ENCODE results near the gene PRRC1.
"Not testable (repeated sequence)": the region's sequence is repeated elsewhere in the genome, so short reads cannot be mapped to it uniquely, and the experiment has no call there.

The PRRC1 gene

DNA sequence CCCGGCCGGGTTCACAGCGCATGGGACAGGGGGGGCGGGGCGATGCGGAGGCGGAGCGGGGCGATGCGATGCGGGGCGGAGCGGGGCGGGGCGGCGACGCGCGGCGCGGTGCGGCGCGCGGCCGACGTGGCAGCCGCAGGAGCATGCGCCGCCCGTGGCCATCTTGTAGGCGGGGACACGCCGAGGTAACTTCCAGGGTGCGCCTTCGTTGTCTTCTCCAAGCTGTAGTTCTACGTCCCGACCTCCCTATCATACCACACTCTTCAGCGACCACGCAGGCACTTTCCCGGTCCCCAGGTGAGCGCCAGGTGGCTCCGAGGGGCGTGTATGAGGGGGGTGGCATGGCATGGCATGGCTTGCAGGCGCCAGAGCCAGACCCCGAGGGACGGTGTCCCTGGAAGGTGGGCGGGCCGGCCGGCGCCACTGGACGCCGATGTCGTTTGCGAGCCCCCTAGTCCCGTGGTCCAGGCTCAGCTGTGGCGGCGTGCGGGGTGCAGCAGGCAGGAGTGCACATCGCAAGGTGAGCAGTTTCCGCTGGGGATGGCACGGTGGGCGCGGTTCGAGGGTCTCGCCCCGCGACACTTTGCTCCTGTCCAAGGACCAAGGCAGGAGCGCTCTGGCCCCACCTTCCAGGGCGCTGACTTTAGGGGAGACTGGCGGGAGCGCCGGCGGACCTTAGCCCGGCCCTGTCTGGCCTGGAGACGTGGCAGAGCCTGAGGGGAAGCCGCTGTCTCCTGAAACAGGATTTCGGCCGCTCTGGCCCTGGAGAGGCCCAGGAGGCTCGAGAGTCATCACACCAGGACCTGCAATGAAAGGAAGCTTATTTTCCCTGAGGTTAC is at the start of gene PRRC1:
TSS of gene PRRC1 (plus strand) at position 161 of the 839 bp plus-strand sequence. CDS start 5,840 bp downstream, outside the sequence.
- DNase-seq (ENCODE audit: low spot score): peak; percentile 97

DNA sequence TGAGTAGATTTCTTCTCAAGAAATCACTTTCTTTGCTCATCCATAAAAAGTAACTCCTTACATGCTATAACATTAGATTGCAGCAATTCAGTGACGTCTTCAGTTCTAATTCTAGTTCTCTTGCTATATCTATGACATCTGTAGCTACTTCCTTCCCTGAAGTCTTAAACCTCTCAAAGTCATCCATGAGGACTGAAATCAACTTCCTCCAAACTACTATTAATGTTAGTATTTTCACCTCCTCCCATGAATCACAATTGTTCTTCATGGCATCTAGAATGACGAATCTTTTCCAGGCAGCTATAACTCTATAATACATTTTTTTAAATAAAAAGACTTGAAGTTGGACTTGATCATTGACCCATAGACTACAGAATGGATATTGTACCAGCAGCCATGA is 46.2 kb upstream of the PRRC1 start:
- DNase-seq (ENCODE audit: low spot score): no peak

DNA sequence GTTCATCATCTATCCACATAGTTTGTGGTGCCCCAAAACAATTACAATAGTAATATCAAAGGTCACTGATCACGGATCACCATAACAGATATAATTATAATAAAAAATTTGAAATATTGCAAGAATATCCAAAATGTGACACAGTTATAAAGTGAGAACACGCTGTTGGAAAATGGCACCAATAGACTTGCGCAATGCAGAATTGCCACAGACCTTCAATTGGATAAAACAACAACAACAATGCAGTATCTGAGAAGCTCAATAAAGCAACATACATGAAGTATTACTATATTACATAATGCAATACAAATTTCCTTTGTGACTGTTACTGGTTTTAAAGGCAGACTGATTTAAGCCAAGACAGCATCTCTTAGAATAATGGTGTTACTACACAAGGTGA is 44.7 kb upstream of the PRRC1 start:
- no peak for DNase-seq (ENCODE audit: low spot score)

DNA sequence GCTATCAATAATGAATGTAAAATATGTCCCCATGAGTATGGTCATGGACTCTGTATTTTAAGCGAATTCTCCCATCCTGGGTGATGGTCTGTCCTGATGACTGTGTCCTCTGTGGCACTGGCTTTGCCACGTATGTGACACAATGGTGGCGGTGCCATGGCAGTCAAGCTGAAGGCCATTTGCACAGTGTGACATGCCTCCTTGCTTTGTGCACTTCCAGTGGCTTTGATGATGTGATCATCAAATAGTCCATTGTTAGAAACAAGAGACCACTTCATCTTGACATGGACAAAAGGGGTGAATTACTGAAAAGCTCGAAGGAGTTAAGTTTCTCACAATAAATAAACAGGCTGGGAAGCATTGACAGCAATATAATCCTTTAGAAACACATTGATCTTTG is 31.0 kb upstream of the PRRC1 start:
- no peak for DNase-seq (ENCODE audit: low spot score)

DNA sequence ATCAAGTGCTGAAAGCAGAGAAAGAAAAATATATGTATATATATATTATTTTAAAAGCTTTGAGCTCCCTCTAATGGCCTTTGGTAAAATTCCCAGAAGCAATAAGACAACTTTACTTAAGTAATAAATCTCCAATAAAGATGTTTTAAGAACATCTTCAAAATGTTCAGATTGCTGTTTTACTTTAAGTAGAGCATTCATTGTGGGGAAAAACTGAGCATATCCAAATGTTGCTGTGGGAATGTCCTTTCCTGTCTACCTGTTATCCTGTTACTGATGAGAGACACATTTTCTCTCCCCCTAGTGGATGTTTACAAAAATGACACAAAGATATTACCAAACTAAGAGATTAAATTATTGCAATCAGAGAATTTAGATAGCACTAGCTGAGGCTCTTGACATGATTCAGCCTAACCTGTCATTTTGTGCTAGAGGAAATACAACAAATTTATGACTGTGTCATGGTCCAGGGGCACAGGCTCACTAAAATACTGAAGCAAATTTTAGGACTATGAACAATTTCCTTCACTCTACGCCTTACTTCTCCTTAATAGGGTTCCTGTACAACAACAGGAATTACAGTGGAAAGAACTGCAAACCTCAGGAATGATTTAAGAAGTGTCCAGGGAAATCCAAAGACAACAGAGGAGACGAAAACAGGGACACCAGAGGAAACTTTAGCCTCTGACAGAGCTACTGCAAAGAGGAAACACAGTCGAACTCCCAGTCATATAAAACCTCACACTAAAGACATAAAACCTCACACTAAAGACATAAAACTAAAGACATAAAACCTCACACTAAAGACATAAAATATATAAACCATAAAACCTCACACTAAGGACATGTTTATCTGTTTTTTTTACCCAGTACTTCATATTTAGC is 24.3 kb upstream of the PRRC1 start:
- peak; percentile 40 for DNase-seq (ENCODE audit: low spot score)

DNA sequence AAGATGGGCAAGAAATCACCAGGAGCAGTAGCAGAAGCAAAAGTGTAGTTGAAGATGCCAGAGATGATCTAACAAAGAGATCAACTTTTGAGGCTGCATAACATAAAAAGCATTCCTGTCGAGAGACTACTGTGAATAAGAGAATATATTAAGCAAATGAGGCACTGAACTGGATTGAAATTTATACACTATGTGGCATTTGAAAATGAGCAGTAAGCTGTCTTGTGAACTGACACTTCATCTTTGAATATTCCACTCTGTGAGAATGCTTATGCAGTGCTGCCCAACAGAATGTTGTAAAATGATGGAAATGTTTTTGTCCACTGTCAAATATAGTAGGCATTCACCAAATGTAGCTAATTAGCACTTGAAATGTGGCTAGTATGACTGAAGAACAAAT is 18.9 kb upstream of the PRRC1 start:
- no peak for DNase-seq (ENCODE audit: low spot score)

DNA sequence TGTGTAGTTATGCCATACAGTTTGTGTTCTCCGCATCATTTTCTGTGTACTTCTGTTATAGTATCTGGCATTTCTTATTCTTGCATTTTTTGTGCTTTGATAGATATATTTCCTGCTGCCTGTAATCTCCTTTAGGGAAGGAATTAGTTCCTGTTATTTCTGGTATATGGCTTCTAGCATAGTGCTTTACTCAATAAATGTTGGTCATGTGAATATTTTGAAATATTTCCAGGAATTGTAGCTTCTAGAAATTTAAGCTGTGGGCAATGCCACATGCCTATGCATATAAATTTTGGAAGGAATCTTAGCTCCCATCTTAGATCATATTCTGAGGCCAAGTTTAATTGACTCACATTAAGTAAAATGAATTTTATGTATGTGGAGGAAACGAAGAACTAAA is 11.5 kb upstream of the PRRC1 start:
- DNase-seq (ENCODE audit: low spot score): no peak

DNA sequence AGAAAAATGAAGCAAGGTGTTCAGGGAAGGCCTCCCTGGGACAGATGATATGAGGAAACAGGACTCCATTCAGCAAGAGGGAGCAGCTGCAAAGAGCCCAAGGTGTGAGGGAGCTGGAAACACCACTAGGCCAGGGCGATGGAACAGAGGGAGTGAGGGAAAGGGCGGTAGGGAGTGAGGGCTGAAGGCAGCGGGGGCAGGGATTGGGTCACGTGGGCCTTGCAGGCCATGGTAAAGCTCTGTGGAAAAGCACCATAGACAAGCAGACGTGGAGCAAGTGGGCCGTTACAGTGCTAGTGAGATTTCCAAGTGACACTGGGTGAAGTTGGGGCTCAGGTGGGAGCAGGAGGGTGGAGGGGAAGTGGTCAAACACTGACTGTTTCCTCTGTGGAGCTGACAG is 10.8 kb upstream of the PRRC1 start:
- DNase-seq (ENCODE audit: low spot score): no peak

DNA sequence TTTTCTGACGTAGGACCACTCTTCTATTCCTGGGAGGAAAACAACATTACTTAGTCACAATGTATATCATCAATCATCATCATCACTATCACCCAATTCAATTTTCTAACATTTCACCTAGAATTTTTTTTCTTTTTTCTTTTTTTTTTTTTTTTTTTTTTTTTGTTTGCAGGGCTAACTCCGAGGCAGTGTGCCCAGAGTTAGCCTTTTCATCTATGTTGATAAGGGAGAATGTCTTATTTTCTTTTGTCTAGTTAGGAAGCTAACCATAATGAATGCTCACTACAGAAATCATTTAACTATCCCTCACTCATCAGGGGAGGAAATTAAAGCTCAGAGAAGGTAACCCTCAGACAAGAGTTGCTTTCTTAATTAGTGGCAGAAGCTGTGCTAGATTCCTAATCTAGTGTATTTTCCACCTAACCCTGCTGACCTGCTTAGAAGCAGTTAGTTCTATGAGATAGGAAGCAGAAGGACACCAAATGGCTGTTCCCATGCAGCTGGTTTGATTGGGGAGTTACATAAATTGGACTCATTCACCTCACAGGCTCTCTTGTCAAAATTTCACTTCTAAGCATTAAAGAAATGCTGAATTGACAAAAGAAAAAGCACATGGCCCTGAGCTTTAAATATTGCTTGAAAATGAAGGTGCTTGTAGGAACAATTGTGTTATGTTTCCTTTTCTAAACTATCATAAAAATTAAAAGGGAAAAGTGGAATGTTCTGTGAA is 8.6 kb upstream of the PRRC1 start:
- no peak for DNase-seq (ENCODE audit: low spot score)

DNA sequence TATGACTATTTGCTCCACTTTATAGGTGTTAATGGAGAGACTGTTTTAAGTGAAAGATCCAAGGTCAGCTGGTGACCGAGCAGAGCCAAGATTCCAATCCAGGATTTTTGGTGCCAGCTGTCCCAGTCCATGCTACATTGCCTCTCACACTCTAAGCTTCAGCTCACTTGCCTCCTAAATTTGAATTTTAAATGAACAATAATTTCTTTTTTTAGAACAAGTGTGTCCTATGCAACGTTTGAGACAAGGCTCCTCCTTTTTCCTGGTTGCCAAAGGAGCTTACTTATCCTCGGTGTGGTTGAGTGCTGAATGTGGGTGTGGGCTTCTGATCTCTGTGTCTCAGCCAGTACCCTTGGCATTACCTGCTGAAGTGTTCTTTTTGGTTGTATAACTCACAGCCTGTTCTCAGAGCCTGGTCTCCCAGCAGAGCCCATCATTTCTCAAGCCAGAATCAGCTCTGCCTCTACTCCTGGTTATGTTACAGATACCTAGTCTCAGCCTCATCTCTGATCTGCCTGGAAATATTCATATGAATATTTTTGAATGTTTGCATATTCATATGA is 4.0 kb upstream of the PRRC1 start:
- no peak for DNase-seq (ENCODE audit: low spot score)

DNA sequence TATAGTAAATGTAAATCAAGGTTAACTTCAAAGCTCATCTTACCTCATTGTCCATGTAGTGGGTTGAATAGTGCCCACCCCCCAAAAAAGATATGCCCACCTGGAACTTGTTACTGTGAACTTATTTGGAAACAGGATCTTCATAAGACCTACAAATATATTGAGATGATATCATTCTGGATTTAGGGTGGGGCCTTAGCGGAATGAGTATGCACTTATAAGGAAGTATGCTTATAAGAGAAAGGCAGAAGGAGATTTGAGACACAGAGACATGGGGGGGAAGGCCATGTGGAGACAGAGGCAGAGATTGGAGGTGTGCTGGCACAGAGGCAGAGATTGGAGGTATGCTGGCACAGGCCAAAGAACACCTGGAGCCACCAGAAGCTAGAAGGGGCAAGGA is 2.6 kb upstream of the PRRC1 start:
- no peak for DNase-seq (ENCODE audit: low spot score)

DNA sequence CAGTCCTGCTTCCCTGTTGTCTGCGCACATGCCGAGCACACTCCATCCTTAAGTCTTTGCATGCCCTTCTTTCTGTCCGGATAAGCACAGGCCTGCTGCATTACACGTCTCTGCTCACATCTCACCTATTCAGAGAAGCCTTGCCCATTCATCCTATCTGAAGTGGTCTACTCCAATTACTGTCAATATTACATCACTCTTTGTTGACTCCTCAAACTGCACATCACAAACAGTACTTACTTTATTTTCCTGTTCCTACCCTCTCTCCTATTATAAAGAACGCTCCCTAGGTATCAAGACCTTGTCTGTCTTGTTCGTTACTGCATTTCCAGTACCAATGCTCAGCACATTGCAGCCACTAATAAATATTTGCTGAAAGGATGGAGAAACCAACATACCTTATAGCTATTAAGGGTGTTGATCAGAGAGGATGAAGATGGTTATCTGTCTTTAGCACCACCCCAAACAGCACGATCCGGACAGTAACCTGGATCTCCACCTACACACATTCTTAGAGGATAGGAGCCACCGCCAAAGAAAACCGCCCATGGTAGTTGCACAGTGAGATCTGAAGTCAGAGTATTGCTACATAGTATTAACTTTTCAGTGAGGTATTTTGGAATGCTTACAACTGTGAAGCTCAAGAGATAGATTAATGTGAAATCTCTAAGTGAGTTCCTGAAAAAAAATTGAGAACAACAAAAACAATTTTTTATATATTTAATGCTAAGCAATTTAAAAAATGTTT is 1.6 kb upstream of the PRRC1 start:
- no peak for DNase-seq (ENCODE audit: low spot score)

DNA sequence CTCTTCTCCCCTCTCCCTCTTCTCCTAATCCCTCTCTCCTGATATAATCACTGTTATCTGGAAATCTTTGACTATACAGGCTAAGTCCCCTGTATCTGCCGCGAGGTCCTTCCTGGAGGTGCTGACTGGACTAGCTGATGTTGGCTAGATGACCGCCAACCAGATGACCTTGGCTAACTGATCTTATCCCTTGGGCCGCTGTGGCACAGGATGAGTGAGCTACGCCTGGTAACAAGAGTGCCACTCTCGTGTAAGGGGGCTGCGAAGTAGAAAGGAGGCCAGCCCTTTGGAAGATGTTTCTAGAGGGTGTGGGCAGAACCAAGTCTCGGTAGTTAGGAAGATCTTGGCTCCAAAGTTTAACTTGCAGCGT is 345 bp upstream of the PRRC1 start:
- DNase-seq (ENCODE audit: low spot score): no peak

DNA sequence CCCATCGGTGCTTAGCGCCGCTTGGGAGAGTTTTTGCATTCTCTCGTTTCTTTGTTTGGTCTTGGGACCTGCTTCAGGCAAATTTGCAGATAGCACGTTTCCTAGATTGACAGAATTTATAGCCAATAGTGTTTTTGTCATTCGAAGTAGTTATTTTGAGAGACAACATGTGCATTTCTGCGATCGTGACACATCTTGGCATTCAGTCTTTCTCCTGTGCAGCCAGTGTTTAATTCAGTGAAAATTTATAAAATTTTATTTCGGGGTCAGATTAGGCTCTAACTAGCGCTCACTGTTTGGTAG is 830 bp downstream of the PRRC1 start:
- DNase-seq (ENCODE audit: low spot score): no peak

DNA sequence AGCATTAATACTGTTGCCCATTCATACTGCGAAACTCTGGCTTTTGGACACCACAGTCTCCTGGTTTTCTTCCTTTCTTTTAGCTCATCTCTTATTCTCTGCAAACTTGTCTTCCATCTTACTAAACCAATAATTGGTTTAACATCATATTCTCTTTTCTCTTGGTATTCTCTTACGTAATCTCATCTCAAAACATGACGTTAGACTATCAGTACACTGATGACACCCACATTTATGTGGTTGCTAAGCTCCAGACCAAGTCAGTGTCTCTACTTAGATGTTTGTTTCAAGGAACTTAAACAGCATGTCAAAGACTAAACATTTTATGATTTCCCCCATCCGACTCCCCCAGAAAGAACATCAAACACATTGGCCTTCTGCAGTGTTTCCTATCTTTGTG is 2.1 kb downstream of the PRRC1 start:
- no peak for DNase-seq (ENCODE audit: low spot score)

DNA sequence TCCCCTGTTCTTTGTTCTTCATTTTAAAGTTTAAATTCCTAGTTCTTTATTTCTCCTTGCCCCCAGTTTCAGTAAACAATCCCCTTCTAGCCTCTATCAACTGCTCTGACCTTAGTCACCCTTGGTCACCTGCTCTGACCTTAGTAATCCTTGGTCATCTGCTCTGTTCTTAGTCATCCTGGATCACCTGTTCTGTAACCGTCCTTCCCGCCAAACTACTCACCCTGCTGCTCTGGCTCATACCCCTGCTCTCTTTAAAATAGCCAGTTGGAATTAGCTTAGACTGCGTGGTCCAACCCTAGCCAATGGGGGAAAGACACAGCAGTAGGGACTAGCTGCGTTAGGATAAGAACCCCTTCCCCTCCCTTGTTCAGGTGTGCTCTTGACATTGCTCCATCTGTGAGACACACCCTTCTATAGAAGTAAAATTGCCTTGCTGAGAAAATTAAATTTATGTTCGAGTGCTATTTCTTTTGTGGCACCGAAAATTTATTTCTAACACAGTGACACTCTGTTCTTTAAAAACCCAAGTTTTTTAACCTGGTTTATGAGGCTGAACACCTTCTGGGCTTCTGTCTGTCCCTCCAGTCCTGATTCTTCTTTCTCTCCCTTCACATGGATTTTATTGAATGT is 3.8 kb downstream of the PRRC1 start:
- DNase-seq (ENCODE audit: low spot score): no peak

DNA sequence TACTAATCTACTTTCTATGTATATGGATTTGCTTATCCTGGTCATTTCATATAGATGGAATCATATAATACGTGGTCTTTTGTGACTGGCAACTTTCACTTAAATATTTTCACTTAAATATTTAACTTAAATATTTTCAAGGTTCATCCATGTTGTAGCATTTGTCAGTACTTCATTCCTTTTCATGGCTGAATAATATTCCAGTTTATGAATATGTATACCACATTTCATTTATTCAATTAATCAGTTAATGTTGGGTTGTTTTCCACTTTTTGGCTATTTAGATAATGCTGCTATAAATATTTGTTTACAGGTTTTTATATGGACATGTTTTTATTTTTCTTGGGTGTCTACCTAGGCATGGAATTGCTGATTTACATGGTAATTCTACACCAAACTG is 7.7 kb downstream of the PRRC1 start:
- DNase-seq (ENCODE audit: low spot score): no peak

DNA sequence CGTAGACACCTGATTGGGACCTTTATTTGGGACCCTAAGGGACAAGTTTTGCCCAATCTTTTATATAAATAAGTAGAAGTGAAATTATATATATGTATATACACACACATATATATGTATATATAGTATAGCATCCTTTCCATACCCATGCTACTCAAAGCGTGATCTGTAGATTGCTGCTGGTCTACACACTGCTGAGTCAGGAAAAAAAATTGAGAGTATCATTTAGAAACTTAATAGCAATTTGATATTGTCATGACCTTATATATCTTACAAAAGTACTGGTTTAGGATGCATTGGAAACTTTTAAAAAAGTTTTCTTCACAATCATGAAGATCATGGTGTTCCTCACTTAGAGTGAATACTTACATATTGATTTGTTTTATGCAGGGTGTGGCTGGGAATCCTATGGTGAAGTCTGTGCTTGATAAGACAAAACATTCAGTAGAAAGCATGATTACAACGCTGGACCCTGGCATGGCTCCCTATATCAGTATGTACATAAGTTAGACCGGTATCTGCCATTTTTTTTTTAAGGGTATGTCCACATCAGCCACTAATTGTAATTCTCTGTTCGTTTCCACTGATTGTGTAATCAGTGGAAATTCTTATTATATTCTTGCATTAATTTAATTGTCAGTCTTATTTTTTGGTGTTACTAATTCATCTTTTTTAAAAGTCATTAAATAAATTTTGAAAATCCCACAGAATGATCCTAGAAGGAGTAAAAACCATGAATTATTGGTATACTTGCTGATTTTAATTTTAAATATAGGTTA is 12.7 kb downstream of the PRRC1 start:
- DNase-seq (ENCODE audit: low spot score): no peak

DNA sequence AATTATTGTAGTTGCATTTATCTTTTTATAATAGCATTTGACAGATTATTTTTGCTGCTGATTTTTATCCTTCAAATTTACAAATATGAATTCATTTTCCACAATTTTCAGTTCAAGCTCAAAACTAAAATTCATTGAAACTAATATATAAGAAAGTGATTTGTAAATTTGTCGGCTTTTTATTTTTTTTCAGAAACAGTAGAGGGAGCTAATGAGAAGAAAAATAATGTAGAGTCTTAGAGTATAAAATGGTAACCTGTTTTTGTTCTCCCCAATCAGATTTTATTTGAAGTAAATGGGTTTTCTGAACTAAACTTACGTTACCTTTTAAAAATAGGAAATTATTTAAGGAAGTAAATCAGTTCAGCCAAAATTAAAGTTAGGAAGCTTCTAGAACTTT is 19.2 kb downstream of the PRRC1 start:
- peak; percentile 19 for DNase-seq (ENCODE audit: low spot score)

DNA sequence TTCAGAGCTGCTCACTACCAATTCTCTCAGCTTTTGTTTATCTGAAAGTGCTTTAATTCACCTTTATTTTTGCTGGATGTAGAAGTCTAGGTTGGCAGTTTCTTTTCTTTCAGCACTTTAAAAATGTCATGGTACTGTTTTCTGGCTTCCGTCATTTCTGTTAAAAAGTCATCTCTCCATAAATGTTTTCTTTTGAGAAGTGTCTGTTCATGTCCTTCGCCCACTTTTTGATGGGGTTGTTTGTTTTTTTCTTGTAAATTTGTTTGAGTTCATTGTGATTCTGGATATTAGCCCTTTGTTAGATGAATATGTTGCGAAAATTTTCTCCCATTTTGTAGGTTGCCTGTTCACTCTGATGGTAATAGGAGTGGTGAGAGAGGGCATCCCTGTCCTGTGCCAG is 23.1 kb downstream of the PRRC1 start:
- DNase-seq (ENCODE audit: low spot score): not testable (repeated sequence)

Measured in GM03348 (cell line).